ENCODE measurements around the gene GOLGA7B.

Gene GOLGA7B

DNA sequence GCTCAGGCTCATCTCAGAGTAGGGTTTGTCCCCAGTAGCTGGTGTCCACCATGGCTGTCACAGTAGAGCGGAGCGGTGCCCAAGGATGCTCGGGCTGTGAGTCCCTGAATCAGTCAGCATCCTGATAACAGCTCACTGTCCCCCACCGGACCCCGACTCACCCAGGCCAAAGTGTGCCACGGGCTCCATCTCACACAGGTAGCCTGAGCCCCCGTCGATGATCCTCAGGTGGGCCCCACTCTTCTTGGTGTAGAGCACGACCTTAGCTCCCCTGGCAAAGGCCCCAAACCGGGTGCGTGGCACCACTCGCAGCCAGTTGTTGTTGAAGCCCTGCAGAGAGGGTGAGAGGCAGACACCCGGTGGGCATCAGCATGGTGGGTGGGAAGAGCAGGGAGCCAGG lies 45.4 kb downstream of the GOLGA7B start:
- no peak for DNase-seq (ENCODE audit: insufficient read length, low spot score)
- no peak for FAIRE-seq

DNA sequence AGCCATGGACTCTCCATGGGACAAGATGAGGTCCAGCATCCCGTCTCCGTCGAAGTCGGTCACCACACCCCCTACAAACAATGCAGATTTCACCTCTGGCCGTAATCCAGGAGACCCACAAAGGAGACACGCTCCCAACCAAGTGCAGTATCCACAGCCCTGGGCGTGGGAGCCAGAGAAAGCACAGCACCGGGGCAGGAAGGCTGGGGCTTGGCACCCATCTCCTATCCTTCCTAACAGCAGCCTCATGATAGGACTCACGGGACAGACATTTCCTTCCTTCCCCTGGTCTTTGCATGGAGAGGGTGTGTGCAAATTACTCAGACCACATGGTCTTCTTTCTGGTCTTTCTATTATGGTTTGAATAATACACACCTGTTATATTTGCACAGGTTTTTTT lies 46.3 kb downstream of the GOLGA7B start:
- DNase-seq (ENCODE audit: insufficient read length, low spot score) = no peak
- no peak for FAIRE-seq
- TF ChIP-seq, protein P1, sequence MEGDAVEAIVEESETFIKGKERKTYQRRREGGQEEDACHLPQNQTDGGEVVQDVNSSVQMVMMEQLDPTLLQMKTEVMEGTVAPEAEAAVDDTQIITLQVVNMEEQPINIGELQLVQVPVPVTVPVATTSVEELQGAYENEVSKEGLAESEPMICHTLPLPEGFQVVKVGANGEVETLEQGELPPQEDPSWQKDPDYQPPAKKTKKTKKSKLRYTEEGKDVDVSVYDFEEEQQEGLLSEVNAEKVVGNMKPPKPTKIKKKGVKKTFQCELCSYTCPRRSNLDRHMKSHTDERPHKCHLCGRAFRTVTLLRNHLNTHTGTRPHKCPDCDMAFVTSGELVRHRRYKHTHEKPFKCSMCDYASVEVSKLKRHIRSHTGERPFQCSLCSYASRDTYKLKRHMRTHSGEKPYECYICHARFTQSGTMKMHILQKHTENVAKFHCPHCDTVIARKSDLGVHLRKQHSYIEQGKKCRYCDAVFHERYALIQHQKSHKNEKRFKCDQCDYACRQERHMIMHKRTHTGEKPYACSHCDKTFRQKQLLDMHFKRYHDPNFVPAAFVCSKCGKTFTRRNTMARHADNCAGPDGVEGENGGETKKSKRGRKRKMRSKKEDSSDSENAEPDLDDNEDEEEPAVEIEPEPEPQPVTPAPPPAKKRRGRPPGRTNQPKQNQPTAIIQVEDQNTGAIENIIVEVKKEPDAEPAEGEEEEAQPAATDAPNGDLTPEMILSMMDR (IDR thresholded peaks at IDR 0.05; ENCODE audit: insufficient read depth, missing control alignments) = no peak

More for the DNA sequence above, 45.4 kb downstream of the GOLGA7B start:
- TF ChIP-seq, protein P1 (IDR thresholded peaks at IDR 0.05; ENCODE audit: insufficient read depth, missing control alignments) = no peak

GRCh38 chr10:97896756-97897358 lies 47.2 kb downstream of the GOLGA7B start:
- DNase-seq (ENCODE audit: insufficient read length, low spot score) (no peak), FAIRE-seq (no peak)
- TF ChIP-seq, protein P1 (IDR thresholded peaks at IDR 0.05; ENCODE audit: insufficient read depth, missing control alignments) = no peak

DNA sequence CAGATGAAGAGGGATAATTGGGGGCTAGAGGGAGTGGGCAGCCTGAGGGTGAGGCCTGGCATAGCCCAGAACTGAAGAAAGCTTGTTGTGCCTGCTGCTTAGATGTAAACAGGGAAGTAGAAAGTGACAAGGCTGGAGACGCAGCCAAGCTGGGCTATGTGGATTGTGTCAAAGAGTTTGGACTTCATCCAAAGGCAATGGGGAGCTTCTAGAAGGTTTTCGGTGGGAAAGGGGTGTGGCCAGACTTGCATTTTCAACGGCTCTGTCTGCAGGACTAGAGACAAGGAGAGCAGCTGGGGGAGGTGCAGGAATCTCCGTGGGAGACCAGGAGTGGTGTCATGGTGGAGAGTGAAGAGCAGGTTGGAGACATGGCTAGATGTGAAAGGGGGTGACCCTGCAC lies 48.8 kb downstream of the GOLGA7B start:
- TF ChIP-seq, protein P1 (IDR thresholded peaks at IDR 0.05; ENCODE audit: insufficient read depth, missing control alignments) = no peak
- FAIRE-seq = no peak
- DNase-seq (ENCODE audit: insufficient read length, low spot score) = no peak

DNA sequence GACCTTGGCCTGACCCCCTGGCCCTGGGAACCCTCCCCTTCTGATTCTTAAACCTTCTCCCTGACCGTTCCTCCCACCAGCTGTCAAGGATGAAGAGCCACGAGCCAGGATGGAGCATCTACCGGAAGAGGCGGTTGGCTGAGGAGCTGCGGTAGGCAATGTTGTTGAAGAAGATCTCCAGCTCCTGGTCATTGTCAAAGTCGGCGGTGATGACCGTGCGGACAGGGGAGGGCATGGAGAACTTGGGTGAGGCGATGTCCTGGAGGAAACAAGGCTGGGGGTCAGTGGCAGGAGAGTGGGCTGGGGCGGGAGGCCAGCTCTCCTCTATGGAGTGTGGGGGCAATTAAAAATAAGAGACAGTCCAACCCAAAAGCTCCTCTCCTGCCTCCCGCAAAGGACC lies 51.7 kb downstream of the GOLGA7B start:
- DNase-seq (ENCODE audit: insufficient read length, low spot score) = no peak
- FAIRE-seq = no peak
- TF ChIP-seq, protein P1 (IDR thresholded peaks at IDR 0.05; ENCODE audit: insufficient read depth, missing control alignments) = no peak

DNA sequence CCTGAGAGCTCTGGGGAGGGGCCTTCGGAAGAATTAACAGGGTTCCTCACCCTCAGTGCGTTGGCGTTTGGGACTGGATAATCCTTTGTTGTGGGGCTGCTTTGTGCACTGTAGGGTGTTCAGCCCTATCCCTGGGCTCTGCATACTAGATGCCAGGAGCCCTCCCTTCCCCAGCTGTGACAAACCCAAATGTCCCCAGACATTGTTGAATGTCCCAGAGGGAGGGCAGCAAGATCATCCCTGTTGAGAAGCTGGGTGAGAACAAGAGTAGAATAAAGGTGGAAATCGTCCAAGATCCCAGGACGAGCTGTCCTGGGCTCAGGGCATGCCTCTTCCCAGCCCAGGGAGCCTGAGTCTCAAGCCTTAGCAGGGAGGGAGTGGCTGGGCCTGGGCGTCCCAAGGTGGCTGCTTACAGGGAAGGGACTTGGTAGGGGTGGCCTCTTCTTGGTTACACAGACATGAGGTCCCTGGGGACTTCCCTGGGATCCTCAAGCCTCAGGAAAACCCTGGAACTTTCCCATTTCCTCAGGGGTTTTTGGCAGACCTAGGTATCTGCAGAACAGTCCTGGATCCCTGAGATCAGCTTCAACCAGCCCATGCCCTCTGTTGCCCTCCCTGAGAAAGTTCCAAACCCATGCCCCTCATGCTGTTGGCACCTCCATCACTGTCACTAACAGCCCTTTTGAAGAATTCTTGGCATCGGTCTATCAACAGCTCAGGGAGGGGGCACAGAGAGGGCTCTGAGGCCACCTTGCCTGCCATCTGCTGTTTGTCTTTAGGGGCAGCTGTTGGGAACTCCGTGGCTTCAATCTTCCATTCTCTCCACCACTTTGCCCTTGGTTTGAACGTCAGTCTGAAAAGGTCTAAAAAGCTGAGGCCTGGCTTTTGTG lies 53.7 kb downstream of the GOLGA7B start:
- FAIRE-seq = no peak
- TF ChIP-seq, protein P1 (IDR thresholded peaks at IDR 0.05; ENCODE audit: insufficient read depth, missing control alignments) = no peak
- no peak for DNase-seq (ENCODE audit: insufficient read length, low spot score)

GRCh38 chr10:97904018-97904381 lies 54.4 kb downstream of the GOLGA7B start:
- TF ChIP-seq, protein P1 (IDR thresholded peaks at IDR 0.05; ENCODE audit: insufficient read depth, missing control alignments) = no peak
- no peak for DNase-seq (ENCODE audit: insufficient read length, low spot score)
- no peak for FAIRE-seq

Data from D721Med (cell line).